Activated CD4-positive, alpha-beta memory T cell treated with anti-CD3 and anti-CD28 coated beads, Interleukin-2, amount 10 ng/mL, durations not matched to agents 7 days and 5 days (primary cell): ENCODE data around the gene ACAA1. TPM values are rescaled to one million over a fixed set of nuclear protein-coding genes. Genes with fewer than 3 reads are reported as not detected.

Experiments used
- CTCF ChIA-PET: fragments of 350-600 bp; sonication (Branson Sonifier 250); formaldehyde crosslinking; loops from one replicate; lab custom pipeline; 2021; ENCODE audit warnings: antibody characterized with exemption, inconsistent platforms; lab: Charles Lee
- POLR2A ChIA-PET: fragments of 350-600 bp; sonication (Branson Sonifier 250); formaldehyde crosslinking; loops from one replicate; lab custom pipeline; 2021; ENCODE audit warnings: antibody characterized with exemption; lab: Charles Lee
- DNase-seq: peaks from one replicate; pipeline ENCODE4 v3.0.0-alpha.2; 2020
- H3K27ac Mint-ChIP-seq: one replicate; pipeline ENCODE4 v1.8.0; 2021; ENCODE audit warnings: mild to moderate bottlenecking, mixed read lengths
- H3K27me3 Mint-ChIP-seq: one replicate; pipeline ENCODE4 v1.8.0; 2021; ENCODE audit warnings: mixed read lengths
- H3K36me3 Mint-ChIP-seq: one replicate; pipeline ENCODE4 v1.8.0; 2021; ENCODE audit warnings: low read depth, mixed read lengths
- H3K4me1 Mint-ChIP-seq: one replicate; pipeline ENCODE4 v1.8.0; 2021; ENCODE audit warnings: mixed read lengths
- H3K4me3 Mint-ChIP-seq: one replicate; pipeline ENCODE4 v1.8.0; 2021; ENCODE audit warnings: mild to moderate bottlenecking, mixed read lengths
- H3K9me3 Mint-ChIP-seq: one replicate; pipeline ENCODE4 v1.8.0; 2021; ENCODE audit warnings: mixed read lengths
- total RNA-seq, 2 experiments: library from RNA; stranded (reverse); gene quantifications; one replicate each; pipeline ENCODE4 v1.2.3, GENCODE V29; 2021

ACAA1 gene
- total RNA-seq, 2 experiments from 2014 or later, result 76.8 to 77.5 TPM

- Mint-ChIP-seq H3K27me3 (no peaks in the 10 kb centered on the region), H3K36me3 (peaks cover 4% of the 10 kb centered on the region), H3K27ac (no peak overlapping the region), H3K9me3 (no peaks in the 10 kb centered on the region), H3K4me1 (peaks cover 3% of the 10 kb centered on the region), H3K4me3 (no peak overlapping the region)
- ChIA-PET POLR2A (no interaction called here), CTCF (no interaction called here)
- DNase-seq, result no peak
Measured at GRCh38 chr3:38114052-38114874, 22.7 kb downstream of the ACAA1 start.

- no peaks in the 10 kb centered on the region for H3K4me1 Mint-ChIP-seq
- ChIA-PET CTCF (no interaction called here), POLR2A (no interaction called here)
- H3K27ac Mint-ChIP-seq, result no peak overlapping the region
- no peaks in the 10 kb centered on the region for H3K36me3 Mint-ChIP-seq
- H3K4me3 Mint-ChIP-seq, result no peak overlapping the region
- no peak for DNase-seq
- H3K27me3 Mint-ChIP-seq, result no peaks in the 10 kb centered on the region
- H3K9me3 Mint-ChIP-seq, result no peaks in the 10 kb centered on the region
Measured at GRCh38 chr3:38112378-38112761, 24.6 kb downstream of the ACAA1 start.

GRCh38 chr3:38111696-38112377 lies 25.1 kb downstream of the ACAA1 start:
- CTCF ChIA-PET, result no interaction called here
- DNase-seq, result no peak
- Mint-ChIP-seq H3K27me3 (no peaks in the 10 kb centered on the region), H3K4me1 (no peaks in the 10 kb centered on the region), H3K27ac (no peak overlapping the region), H3K36me3 (no peaks in the 10 kb centered on the region), H3K9me3 (no peaks in the 10 kb centered on the region), H3K4me3 (no peak overlapping the region)
- POLR2A ChIA-PET, result interaction anchor here (0.5 kb wide), 1 partner anchor 245 kb away, joined by 4 read pairs; no protein-coding TSS in a partner anchor

- Mint-ChIP-seq H3K36me3 (no peaks in the 10 kb centered on the region), H3K4me3 (no peak overlapping the region), H3K9me3 (no peaks in the 10 kb centered on the region), H3K4me1 (no peaks in the 10 kb centered on the region), H3K27me3 (no peaks in the 10 kb centered on the region), H3K27ac (no peak overlapping the region)
- ChIA-PET CTCF (no interaction called here), POLR2A (interaction anchor here (0.5 kb wide), 1 partner anchor 245 kb away, joined by 4 read pairs; no protein-coding TSS in a partner anchor)
- no peak for DNase-seq
Measured at GRCh38 chr3:38111201-38111600, 25.7 kb downstream of the ACAA1 start.

GRCh38 chr3:38110314-38111050 lies 26.4 kb downstream of the ACAA1 start:
- H3K9me3 Mint-ChIP-seq, result peaks cover 3% of the 10 kb centered on the region
- no peaks in the 10 kb centered on the region for H3K36me3 Mint-ChIP-seq
- ChIA-PET CTCF (no interaction called here), POLR2A (no interaction called here)
- no peak for DNase-seq
- no peak overlapping the region for H3K4me3 Mint-ChIP-seq
- H3K4me1 Mint-ChIP-seq, result no peaks in the 10 kb centered on the region
- no peaks in the 10 kb centered on the region for H3K27me3 Mint-ChIP-seq
- no peak overlapping the region for H3K27ac Mint-ChIP-seq

GRCh38 chr3:38109580-38110313 lies 27.2 kb downstream of the ACAA1 start:
- H3K4me3 Mint-ChIP-seq, result no peak overlapping the region
- H3K27ac Mint-ChIP-seq, result no peak overlapping the region
- no peak for DNase-seq
- POLR2A ChIA-PET, result no interaction called here
- H3K4me1 Mint-ChIP-seq, result no peaks in the 10 kb centered on the region
- CTCF ChIA-PET, result no interaction called here
- H3K27me3 Mint-ChIP-seq, result peaks cover 1% of the 10 kb centered on the region
- H3K36me3 Mint-ChIP-seq, result no peaks in the 10 kb centered on the region
- H3K9me3 Mint-ChIP-seq, result peaks cover 4% of the 10 kb centered on the region

- ChIA-PET POLR2A (interaction anchor here (1.5 kb wide), 1 partner anchor 8 kb away, joined by 3 read pairs; no protein-coding TSS in a partner anchor), CTCF (interaction anchor here (1.4 kb wide), 1 partner anchor 238 kb away, joined by 3 read pairs; the partner anchor contains the start of gene XYLB)
- Mint-ChIP-seq H3K27ac (no peak overlapping the region), H3K4me1 (no peaks in the 10 kb centered on the region), H3K27me3 (peaks cover 1% of the 10 kb centered on the region), H3K36me3 (no peaks in the 10 kb centered on the region), H3K9me3 (peaks cover 8% of the 10 kb centered on the region), H3K4me3 (no peak overlapping the region)
- DNase-seq, result no peak
Measured at GRCh38 chr3:38108649-38109579, 28.0 kb downstream of the ACAA1 start.

- CTCF ChIA-PET, result interaction anchor here (1.4 to 1.6 kb wide), 2 partner anchors 9 to 239 kb away, joined by 3 to 4 read pairs; partner anchors contain the start of gene XYLB
Measured at GRCh38 chr3:38107911-38108648, 28.8 kb downstream of the ACAA1 start.

GRCh38 chr3:38105525-38105924 lies 31.4 kb downstream of the ACAA1 start:
- no peak for DNase-seq
- Mint-ChIP-seq H3K27ac (no peak overlapping the region), H3K36me3 (no peaks in the 10 kb centered on the region), H3K4me1 (no peaks in the 10 kb centered on the region), H3K27me3 (peaks cover 4% of the 10 kb centered on the region), H3K9me3 (peaks cover 8% of the 10 kb centered on the region), H3K4me3 (no peak overlapping the region)
- ChIA-PET CTCF (no interaction called here), POLR2A (no interaction called here)

More at GRCh38 chr3:38107911-38108648, 28.8 kb downstream of the ACAA1 start:
- H3K36me3 Mint-ChIP-seq, result no peaks in the 10 kb centered on the region
- H3K4me1 Mint-ChIP-seq, result no peaks in the 10 kb centered on the region
- no peak for DNase-seq
- POLR2A ChIA-PET, result interaction anchor here (1.5 kb wide), 1 partner anchor 9 kb away, joined by 3 read pairs; no protein-coding TSS in a partner anchor
- no peak overlapping the region for H3K4me3 Mint-ChIP-seq
- no peak overlapping the region for H3K27ac Mint-ChIP-seq
- H3K27me3 Mint-ChIP-seq, result peaks cover 4% of the 10 kb centered on the region
- peaks cover 8% of the 10 kb centered on the region for H3K9me3 Mint-ChIP-seq

- Mint-ChIP-seq H3K4me1 (no peaks in the 10 kb centered on the region), H3K27me3 (peaks cover 4% of the 10 kb centered on the region), H3K9me3 (peaks cover 8% of the 10 kb centered on the region), H3K27ac (no peak overlapping the region), H3K4me3 (no peak overlapping the region), H3K36me3 (no peaks in the 10 kb centered on the region)
- POLR2A ChIA-PET, result no interaction called here
- CTCF ChIA-PET, result interaction anchor here (1.2 kb wide), 1 partner anchor 127 kb away, joined by 3 read pairs; no protein-coding TSS in a partner anchor
- DNase-seq, result no peak
Measured at GRCh38 chr3:38102444-38102814, 34.5 kb downstream of the ACAA1 start.

GRCh38 chr3:38101811-38102443 lies 35.0 kb downstream of the ACAA1 start:
- CTCF ChIA-PET, result interaction anchor here (1.2 kb wide), 1 partner anchor 127 kb away, joined by 3 read pairs; no protein-coding TSS in a partner anchor
- H3K4me3 Mint-ChIP-seq, result no peak overlapping the region
- peaks cover 8% of the 10 kb centered on the region for H3K9me3 Mint-ChIP-seq
- H3K27ac Mint-ChIP-seq, result no peak overlapping the region
- POLR2A ChIA-PET, result no interaction called here
- H3K27me3 Mint-ChIP-seq, result peaks cover 4% of the 10 kb centered on the region
- H3K4me1 Mint-ChIP-seq, result no peaks in the 10 kb centered on the region
- no peaks in the 10 kb centered on the region for H3K36me3 Mint-ChIP-seq
- DNase-seq, result no peak
